ENCODE results near the gene PIMREG.

PIMREG gene

DNA sequence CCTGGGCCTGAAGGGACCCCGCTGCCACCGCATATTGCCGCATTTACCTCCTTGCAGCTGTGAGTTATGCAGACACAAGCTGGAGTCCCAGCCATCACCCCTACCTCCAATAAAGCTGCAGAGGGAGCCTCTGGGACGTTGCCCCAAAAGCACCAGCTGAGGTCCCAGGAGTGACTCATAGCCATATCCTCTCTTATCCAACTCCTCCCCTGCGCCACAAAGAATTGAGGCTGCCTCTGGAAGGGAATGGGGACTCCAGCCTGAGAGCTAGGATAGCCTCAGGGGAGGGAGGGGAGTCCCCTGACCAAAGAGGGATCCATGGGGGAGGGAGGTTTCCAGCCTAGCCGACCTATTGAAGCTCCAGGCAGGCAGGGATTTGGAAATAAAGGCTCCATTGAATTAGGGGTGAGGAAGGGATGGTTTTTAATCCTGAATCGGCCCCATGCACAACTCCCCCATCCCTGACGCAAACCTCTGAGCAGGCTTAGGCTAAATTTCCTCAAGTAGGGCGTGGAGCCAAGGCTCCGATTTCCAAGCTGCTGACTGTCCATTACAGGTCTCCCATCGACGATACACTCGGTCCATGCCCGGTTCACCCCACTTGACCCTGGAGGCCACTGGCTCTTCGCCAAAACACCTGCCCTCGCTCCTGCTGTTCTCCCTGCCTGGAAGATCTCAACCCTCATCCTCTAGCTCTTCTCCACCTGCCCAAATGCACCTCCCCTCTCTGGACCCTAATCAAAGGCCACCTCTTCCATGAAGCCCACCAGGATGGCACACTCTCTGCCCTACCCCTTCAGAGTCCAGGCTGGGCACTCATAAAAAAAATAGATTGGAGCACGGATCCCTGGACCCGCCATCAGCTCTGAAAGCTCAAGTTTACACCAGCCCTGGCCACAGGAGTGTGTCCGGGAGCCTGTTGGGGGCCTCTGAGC is 27.5 kb downstream of the PIMREG start:
- no peak for DNase-seq (ENCODE audit: low spot score)
- in situ Hi-C loops (cut with MboI; ENCODE audit: low sequenced_read_pairs, unreplicated experiment) = no loop called here
- TF ChIP-seq, protein P1, sequence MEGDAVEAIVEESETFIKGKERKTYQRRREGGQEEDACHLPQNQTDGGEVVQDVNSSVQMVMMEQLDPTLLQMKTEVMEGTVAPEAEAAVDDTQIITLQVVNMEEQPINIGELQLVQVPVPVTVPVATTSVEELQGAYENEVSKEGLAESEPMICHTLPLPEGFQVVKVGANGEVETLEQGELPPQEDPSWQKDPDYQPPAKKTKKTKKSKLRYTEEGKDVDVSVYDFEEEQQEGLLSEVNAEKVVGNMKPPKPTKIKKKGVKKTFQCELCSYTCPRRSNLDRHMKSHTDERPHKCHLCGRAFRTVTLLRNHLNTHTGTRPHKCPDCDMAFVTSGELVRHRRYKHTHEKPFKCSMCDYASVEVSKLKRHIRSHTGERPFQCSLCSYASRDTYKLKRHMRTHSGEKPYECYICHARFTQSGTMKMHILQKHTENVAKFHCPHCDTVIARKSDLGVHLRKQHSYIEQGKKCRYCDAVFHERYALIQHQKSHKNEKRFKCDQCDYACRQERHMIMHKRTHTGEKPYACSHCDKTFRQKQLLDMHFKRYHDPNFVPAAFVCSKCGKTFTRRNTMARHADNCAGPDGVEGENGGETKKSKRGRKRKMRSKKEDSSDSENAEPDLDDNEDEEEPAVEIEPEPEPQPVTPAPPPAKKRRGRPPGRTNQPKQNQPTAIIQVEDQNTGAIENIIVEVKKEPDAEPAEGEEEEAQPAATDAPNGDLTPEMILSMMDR (IDR thresholded peaks at IDR 0.05; ENCODE audit: borderline replicate concordance, control extremely low read depth, extremely low read depth, insufficient read depth, missing control alignments) = no peak

DNA sequence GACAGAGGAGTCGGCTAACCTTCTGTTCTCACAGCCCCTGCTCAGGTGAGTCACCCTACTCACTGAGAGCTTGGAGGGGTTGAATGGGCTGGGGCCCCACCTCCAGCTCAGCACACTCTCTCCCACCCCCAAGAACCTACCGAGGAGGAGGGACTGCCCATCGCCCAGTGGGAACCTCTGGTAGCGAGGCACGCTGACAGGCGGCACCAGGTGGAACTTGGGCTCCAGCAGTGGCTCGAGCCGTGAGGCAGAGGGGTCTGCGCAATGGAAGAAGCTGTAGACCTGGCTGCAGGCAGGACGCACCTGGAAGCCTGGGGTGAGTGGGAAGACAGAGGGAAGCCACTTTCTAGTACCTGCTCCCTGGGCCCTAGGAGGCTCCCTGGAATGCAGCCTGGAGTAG is 28.3 kb downstream of the PIMREG start:
- no peak for DNase-seq (ENCODE audit: low spot score)
- in situ Hi-C loops (cut with MboI; ENCODE audit: low sequenced_read_pairs, unreplicated experiment) = no loop called here
- TF ChIP-seq, protein P1 (IDR thresholded peaks at IDR 0.05; ENCODE audit: borderline replicate concordance, control extremely low read depth, extremely low read depth, insufficient read depth, missing control alignments) = no peak

DNA sequence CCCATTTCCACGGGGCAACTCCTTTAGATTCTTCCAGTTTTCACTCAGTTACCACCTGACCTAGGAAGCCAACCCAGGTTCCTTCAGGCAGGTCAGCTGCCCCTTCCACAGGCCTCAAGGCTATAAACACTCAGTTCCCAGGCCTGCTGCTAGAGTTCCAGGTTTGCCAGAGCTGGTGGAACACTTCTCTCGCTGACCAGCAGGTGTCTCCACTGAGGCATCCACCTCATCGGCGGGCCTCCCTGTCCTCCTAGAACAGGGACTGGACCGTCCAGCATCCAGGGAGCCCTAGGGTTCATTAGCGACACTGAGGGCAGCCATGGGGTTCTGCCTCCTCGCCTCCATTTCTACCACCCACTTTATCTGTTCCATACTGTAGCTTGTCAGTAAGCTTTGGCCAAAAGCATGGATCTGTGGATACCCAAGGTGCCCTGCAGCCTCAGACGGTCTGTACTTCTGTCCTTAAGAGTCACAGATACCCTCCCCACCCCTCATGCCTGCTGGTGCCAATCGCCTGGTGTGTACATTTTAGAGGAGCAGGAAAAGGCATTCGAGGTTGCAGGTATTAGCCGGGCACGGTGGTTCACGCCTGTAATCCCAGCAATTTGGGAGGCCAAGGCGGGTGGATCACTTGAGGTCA is 29.0 kb downstream of the PIMREG start:
- in situ Hi-C loops (cut with MboI; ENCODE audit: low sequenced_read_pairs, unreplicated experiment) = no loop called here
- TF ChIP-seq, protein P1 (IDR thresholded peaks at IDR 0.05; ENCODE audit: borderline replicate concordance, control extremely low read depth, extremely low read depth, insufficient read depth, missing control alignments) = peak; percentile 92
- peak; percentile 91 for DNase-seq (ENCODE audit: low spot score)

DNA sequence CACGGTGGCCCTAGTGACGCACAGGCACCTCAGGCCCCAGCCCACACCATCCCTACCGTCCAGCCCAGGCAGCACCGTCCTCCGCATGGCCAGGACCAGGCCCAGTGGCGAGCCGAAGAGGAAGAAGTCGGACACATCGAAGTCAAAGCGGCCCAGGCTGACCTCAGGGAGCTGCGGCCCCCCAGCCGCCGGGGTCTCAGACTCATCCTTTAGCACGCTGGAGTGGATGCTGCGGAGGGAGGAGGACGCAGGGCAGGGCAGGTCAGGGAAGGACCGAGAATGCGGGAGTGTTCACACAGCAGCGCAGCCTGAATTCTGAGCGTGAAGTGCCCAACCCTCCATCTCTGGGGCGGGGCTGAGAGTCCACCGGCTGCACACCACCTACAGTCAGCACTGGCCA is 30.1 kb downstream of the PIMREG start:
- in situ Hi-C loops (cut with MboI; ENCODE audit: low sequenced_read_pairs, unreplicated experiment) = no loop called here
- TF ChIP-seq, protein P1 (IDR thresholded peaks at IDR 0.05; ENCODE audit: borderline replicate concordance, control extremely low read depth, extremely low read depth, insufficient read depth, missing control alignments) = no peak

DNA sequence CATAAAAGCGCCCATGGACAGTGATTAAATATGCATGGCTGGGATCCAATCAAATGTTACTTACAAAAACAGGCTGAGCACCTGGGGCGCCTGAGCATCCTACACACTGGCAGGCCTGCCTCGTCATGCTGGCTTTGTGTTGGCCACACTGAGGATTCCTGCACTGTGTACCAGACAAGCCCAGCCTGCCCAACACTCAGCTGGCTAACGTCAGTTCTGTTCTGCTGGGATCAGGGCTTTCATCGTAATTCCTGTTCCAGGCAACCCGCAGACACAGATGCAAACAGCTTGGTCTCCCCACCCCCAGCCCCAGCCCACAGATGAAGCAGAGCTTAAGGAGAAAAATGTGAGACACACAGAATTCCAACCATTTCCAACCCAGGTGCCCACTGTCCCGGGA is 30.7 kb downstream of the PIMREG start:
- in situ Hi-C loops (cut with MboI; ENCODE audit: low sequenced_read_pairs, unreplicated experiment) = no loop called here
- TF ChIP-seq, protein P1 (IDR thresholded peaks at IDR 0.05; ENCODE audit: borderline replicate concordance, control extremely low read depth, extremely low read depth, insufficient read depth, missing control alignments) = no peak
- DNase-seq (ENCODE audit: low spot score) = no peak

More for the DNA sequence above, 30.1 kb downstream of the PIMREG start:
- no peak for DNase-seq (ENCODE audit: low spot score)

DNA sequence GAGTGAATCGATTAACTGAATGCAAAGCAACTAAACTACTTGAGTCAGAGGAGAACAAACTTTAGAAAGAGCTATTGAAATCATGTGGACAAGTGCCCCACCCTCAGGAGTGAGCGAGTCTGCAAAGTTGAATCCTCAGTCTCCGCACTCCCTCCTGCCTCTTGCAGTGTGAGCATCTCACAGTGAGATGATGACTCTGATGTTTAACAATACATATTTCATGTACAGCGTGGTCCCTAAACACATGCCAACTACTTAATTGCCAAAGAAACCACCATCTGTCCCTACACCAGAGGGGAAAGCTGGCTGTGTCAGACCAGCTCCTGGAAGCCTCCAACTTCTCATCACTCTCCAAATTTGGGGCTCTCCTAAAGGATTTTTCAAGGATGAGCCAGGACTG is 31.2 kb downstream of the PIMREG start:
- DNase-seq (ENCODE audit: low spot score) = no peak
- TF ChIP-seq, protein P1 (IDR thresholded peaks at IDR 0.05; ENCODE audit: borderline replicate concordance, control extremely low read depth, extremely low read depth, insufficient read depth, missing control alignments) = no peak
- in situ Hi-C loops (cut with MboI; ENCODE audit: low sequenced_read_pairs, unreplicated experiment) = no loop called here

Measured in GM13976 (cell line).